GM18951 (cell line): ENCODE measurements around the gene SPEF2.

Source experiments
- POLR2A ChIP-seq: IDR thresholded peaks from 4 replicates; pipeline ENCODE4 v1.6.1; 2011; ENCODE audit warnings: mild to moderate bottlenecking; ENCODE audit not compliant: insufficient read length, insufficient read depth; ENCODE audit errors: extremely low read depth
- in situ Hi-C: fragments of 300-500 bp; cut with MboI; formaldehyde crosslinking; loops from one replicate; pipeline ENCODE4 v1.12.0; 2022; ENCODE audit warnings: low sequenced_read_pairs, mixed read lengths, inconsistent platforms; ENCODE audit not compliant: unreplicated experiment

Gene SPEF2

GRCh38 chr5:35735718-35736117 is 118.1 kb downstream of the SPEF2 start:
- in situ Hi-C loops, result no loop called here
- no peak for TF ChIP-seq POLR2A

- in situ Hi-C loops, result no loop called here
- no peak for TF ChIP-seq POLR2A
Measured at GRCh38 chr5:35736280-35736679, 118.6 kb downstream of the SPEF2 start.

GRCh38 chr5:35741126-35741716 is 123.6 kb downstream of the SPEF2 start:
- in situ Hi-C loops, result no loop called here
- no peak for TF ChIP-seq POLR2A

- in situ Hi-C loops, result no loop called here
- TF ChIP-seq POLR2A, result no peak
Measured at GRCh38 chr5:35741971-35742370, 124.3 kb downstream of the SPEF2 start.

- in situ Hi-C loops, result no loop called here
- no peak for TF ChIP-seq POLR2A
Measured at GRCh38 chr5:35743644-35744043, 126.0 kb downstream of the SPEF2 start.

- no peak for TF ChIP-seq POLR2A
- in situ Hi-C loops, result no loop called here
Measured at GRCh38 chr5:35745193-35745592, 127.5 kb downstream of the SPEF2 start.

- in situ Hi-C loops, result no loop called here
- TF ChIP-seq POLR2A, result no peak
Measured at GRCh38 chr5:35745660-35746059, 128.0 kb downstream of the SPEF2 start.

GRCh38 chr5:35752012-35752411 is 134.3 kb downstream of the SPEF2 start:
- in situ Hi-C loops, result no loop called here
- no peak for TF ChIP-seq POLR2A

GRCh38 chr5:35753500-35753899 is 135.8 kb downstream of the SPEF2 start:
- no peak for TF ChIP-seq POLR2A
- in situ Hi-C loops, result no loop called here

GRCh38 chr5:35754481-35754880 is 136.8 kb downstream of the SPEF2 start:
- in situ Hi-C loops, result no loop called here
- TF ChIP-seq POLR2A, result no peak

GRCh38 chr5:35755966-35756365 is 138.3 kb downstream of the SPEF2 start:
- TF ChIP-seq POLR2A, result no peak
- in situ Hi-C loops, result no loop called here

- TF ChIP-seq POLR2A, result no peak
- in situ Hi-C loops, result no loop called here
Measured at GRCh38 chr5:35758151-35758724, 140.6 kb downstream of the SPEF2 start.

- TF ChIP-seq POLR2A, result no peak
- in situ Hi-C loops, result no loop called here
Measured at GRCh38 chr5:35761541-35761940, 143.9 kb downstream of the SPEF2 start.

- in situ Hi-C loops, result no loop called here
Measured at GRCh38 chr5:35762368-35762767, 144.7 kb downstream of the SPEF2 start.

More at GRCh38 chr5:35762368-35762767, 144.7 kb downstream of the SPEF2 start:
- TF ChIP-seq POLR2A, result no peak
